Kidney capillary endothelial cell (primary cell): ENCODE data around the gene EGFL7.

ENCODE experiments used
- DNase-seq: peaks from one replicate; pipeline ENCODE4 v3.0.0-alpha.2; 2018; ENCODE audit warnings: low spot score

EGFL7 gene

DNA sequence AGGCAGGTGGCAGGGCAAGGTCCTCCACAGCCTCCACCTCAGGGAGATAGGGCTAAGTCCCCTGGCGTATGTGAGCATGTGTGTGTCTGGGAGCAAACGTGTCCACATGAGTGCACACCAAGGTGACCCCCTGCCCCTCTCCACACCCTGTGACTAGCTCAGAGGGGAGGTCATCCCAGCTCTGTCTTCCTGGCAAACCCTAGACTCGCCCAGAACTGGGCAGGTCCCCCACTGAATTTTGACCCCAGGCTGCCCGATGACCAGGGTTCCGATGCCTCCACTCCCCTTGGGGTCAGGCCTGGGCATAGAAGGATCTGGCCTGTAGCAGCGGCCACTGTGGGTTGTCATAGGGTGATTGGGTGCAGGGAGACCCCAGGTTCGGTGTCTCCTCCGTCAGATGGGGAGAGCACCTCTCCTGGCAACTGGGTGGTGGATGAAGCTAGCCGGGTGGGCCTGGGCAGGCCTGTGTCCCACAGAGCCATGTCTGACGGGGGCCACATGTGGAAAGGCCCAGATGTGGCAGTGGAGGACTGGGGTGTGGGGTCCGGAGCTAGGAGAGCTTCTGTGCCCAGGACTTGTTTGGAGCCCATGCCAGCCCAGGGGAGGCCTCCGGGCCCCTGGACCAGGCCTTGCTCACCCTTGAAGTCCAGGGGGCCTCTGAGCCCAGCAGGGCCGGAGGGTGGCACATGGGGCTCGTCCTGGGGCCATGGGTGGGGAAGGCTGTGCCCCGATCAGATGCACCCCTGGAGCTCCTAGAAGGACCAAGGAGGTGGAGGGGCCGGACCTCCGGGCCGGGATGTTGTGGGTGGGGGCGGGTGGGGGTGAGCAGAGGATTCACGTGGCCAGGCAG lies 55.9 kb downstream of the EGFL7 start:
- DNase-seq, result no peak

DNA sequence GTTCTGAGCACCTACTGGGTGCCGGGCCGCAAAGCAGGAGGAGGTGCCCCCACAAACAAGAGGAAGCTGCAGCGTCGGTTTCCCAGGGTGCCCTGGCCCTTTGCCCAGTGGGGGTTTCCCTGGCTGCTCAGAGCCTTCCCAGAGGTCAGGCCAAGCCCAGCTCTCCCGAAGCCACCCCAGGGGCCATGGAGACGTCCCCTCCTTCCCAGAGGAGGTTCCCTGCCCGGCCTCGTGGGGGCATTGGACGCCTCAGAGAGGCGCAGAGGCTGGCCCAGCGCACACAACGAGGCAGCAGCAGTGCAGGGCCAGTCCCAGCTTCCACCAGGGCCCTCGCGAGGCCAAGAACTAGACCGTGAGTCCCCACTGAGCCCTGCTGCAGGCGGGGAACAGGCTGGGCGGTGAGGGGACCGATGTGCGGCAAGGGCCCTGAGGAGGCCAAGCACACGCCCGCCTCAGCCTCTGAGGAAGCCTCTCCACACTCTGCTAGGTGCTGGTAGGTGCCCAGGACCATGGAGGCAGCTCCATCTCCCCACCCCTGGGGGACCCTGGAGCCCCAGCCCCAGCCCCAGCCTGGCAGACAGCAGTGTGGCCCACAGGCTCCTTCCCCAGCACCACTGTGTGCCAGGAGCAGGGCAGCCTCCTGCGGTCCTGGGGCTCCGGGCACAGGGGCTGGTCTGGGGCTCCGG lies 56.6 kb downstream of the EGFL7 start:
- DNase-seq, result no peak

DNA sequence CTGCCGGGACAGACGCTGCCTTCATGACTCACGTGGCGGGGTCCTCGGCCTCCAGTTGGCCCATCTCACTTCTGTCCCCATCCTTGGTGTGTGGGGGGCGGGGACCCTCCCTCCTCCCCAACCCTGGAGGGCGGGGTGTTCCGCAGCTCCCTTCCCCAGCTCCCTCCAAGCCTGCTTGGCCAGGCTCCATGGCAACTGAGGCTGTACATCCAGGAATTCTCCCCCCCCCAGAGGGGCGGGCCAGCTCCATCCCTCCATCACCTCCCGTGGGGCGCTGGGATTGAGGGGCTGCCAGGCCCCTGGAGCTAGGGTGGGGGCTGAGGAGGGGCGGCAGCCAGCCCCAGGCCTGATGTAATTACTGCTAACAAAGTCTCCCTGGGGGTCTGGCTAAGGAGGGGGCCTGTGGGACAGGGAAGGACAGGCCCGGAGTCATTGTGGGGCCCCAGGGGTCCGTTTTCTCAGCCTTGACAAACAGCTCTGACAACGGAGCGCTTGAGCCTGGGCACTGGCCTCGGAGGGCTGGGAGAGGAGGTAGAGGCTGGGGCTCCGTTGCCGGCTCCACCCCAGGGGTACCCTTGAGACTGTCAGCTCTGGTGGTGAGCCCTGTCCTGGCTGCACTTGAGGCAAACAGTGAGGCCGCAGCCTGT lies 57.7 kb downstream of the EGFL7 start:
- DNase-seq, result no peak

DNA sequence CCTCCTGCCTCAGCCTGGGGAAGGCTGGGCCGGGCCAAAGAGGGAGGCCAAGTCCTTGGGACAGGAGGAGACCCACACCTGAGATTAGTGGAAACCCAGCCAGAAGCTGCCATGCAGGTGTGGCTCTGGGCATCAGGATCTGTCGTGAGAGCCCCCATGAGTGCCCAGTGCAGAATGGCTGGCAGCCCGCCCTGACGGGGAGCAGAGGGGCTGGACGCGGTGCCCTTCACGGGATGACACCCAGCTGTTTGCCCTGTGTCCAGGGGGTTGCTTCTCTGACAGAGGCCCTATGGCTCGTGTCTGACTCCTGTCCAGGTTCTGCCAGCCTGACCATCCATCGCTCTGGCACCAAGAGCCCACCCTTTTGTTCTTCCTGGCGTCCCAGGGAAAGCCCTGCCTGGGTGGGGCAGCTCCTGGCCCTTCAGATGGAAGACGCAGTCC lies 58.2 kb downstream of the EGFL7 start:
- no peak for DNase-seq

DNA sequence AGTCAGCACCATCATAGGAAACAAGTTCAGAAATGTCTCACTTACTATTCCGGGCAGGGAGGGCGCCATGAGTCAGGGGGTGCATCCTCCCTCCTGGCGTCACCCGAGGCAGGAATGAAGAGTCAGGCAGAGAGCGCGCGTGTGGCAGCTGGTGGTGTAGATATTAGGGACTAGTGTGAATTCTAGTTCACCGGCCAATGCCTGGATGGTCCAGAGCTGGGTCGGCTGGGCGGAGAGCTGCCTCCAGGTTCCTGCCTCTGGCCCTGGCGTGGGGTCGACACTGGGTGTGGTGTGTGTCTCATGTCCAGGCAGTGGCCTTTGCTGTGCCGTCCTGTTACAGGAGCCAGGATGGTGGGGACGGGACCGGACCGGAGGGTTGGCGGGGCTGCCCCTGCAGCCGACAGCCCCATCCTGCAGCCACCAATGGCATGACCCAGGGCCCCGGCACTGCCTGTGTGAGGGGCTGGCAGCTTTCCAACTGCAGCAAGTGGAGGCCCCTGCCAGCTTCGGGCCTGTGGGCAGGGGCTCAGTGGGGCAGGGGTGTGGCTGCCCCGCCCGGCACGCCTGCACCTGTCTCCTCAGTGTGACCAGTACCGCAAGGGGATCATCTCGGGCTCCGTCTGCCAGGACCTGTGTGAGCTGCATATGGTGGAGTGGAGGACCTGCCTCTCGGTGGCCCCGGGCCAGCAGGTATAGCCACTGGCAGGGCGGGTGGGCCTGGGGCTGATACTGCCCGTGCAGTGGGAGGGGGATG lies 58.8 kb downstream of the EGFL7 start:
- peak; percentile 90 for DNase-seq
